Astrocyte of the spinal cord (primary cell): ENCODE data around the gene GRIN1.

Source experiments
- DNase-seq: peaks from one replicate; pipeline ENCODE4 v3.0.0; 2011; ENCODE audit warnings: low read depth, low spot score
- H3K4me3 ChIP-seq: 2 replicates; pipeline ENCODE4 v1.5.1; 2011; ENCODE audit warnings: low read depth, mild to moderate bottlenecking, low read length, moderate library complexity
- CTCF ChIP-seq: IDR thresholded peaks from 2 replicates; pipeline ENCODE4 v1.5.1; 2012; ENCODE audit warnings: low read depth, mild to moderate bottlenecking, low read length, inconsistent platforms
- in situ Hi-C: cut with HindIII; loops from 2 replicates; pipeline ENCODE4 v1.10.0; 2017; ENCODE audit warnings: low sequenced_read_pairs

GRIN1 gene

GRCh38 chr9:137193771-137194170 is 54.8 kb downstream of the GRIN1 start:
- no peak for TF ChIP-seq CTCF
- in situ Hi-C loops, result no loop called here
- no peak overlapping the region for H3K4me3 ChIP-seq
- DNase-seq, result no peak

- H3K4me3 ChIP-seq, result no peak overlapping the region
- TF ChIP-seq CTCF, result no peak
- no peak for DNase-seq
- in situ Hi-C loops, result no loop called here
Observed at GRCh38 chr9:137194388-137194787, 55.4 kb downstream of the GRIN1 start.

GRCh38 chr9:137194909-137195308 is 56.0 kb downstream of the GRIN1 start:
- in situ Hi-C loops, result no loop called here
- DNase-seq, result no peak
- no peak overlapping the region for H3K4me3 ChIP-seq
- TF ChIP-seq CTCF, result no peak

- no peak for TF ChIP-seq CTCF
- in situ Hi-C loops, result no loop called here
- no peak overlapping the region for H3K4me3 ChIP-seq
- DNase-seq, result no peak
Observed at GRCh38 chr9:137195525-137196220, 56.7 kb downstream of the GRIN1 start.

GRCh38 chr9:137198051-137198901 is 59.3 kb downstream of the GRIN1 start:
- in situ Hi-C loops, result no loop called here
- TF ChIP-seq CTCF, result no peak
- H3K4me3 ChIP-seq, result no peak overlapping the region
- DNase-seq, result no peak

GRCh38 chr9:137198902-137199283 is 59.9 kb downstream of the GRIN1 start:
- no peak for TF ChIP-seq CTCF
- no peak overlapping the region for H3K4me3 ChIP-seq
- in situ Hi-C loops, result no loop called here
- DNase-seq, result no peak
